ENCODE results near the gene CLMP.

CLMP gene

GRCh38 chr11:123188508-123189165 lies 6.4 kb downstream of the CLMP start:
- DNase-seq (ENCODE audit: low read depth) = no peak

- no peak for DNase-seq (ENCODE audit: low read depth)
These were observed 7.2 kb downstream of the CLMP start for GRCh38 chr11:123187665-123188507.

- DNase-seq (ENCODE audit: low read depth) = no peak
These were observed 7.8 kb downstream of the CLMP start for GRCh38 chr11:123187248-123187647.

GRCh38 chr11:123186286-123186685 lies 8.8 kb downstream of the CLMP start:
- no peak for DNase-seq (ENCODE audit: low read depth)

- DNase-seq (ENCODE audit: low read depth) = no peak
These were observed 9.7 kb downstream of the CLMP start for GRCh38 chr11:123185326-123185725.

GRCh38 chr11:123184531-123184930 lies 10.5 kb downstream of the CLMP start:
- no peak for DNase-seq (ENCODE audit: low read depth)

GRCh38 chr11:123183391-123184099 lies 11.5 kb downstream of the CLMP start:
- DNase-seq (ENCODE audit: low read depth) = no peak

GRCh38 chr11:123181767-123182500 lies 13.1 kb downstream of the CLMP start:
- no peak for DNase-seq (ENCODE audit: low read depth)

- no peak for DNase-seq (ENCODE audit: low read depth)
These were observed 14.0 kb downstream of the CLMP start for GRCh38 chr11:123181075-123181474.

GRCh38 chr11:123180574-123180973 lies 14.5 kb downstream of the CLMP start:
- DNase-seq (ENCODE audit: low read depth) = no peak

GRCh38 chr11:123180166-123180565 lies 14.9 kb downstream of the CLMP start:
- no peak for DNase-seq (ENCODE audit: low read depth)

GRCh38 chr11:123179586-123179985 lies 15.5 kb downstream of the CLMP start:
- DNase-seq (ENCODE audit: low read depth) = no peak

- DNase-seq (ENCODE audit: low read depth) = no peak
These were observed 16.9 kb downstream of the CLMP start for GRCh38 chr11:123178186-123178585.

- DNase-seq (ENCODE audit: low read depth) = no peak
These were observed 18.3 kb downstream of the CLMP start for GRCh38 chr11:123176785-123177184.

- peak; percentile 90 for DNase-seq (ENCODE audit: low read depth)
These were observed 20.6 kb downstream of the CLMP start for GRCh38 chr11:123174196-123175183.

GRCh38 chr11:123173856-123174186 lies 21.2 kb downstream of the CLMP start:
- no peak for DNase-seq (ENCODE audit: low read depth)

GRCh38 chr11:123173040-123173855 lies 21.8 kb downstream of the CLMP start:
- peak; percentile 98 for DNase-seq (ENCODE audit: low read depth)

- DNase-seq (ENCODE audit: low read depth) = no peak
These were observed 24.1 kb downstream of the CLMP start for GRCh38 chr11:123170929-123171328.

GRCh38 chr11:123169821-123170220 lies 25.2 kb downstream of the CLMP start:
- no peak for DNase-seq (ENCODE audit: low read depth)

- DNase-seq (ENCODE audit: low read depth) = no peak
These were observed 26.0 kb downstream of the CLMP start for GRCh38 chr11:123168955-123169484.
